Cardiac fibroblast (primary cell): ENCODE results near the gene SHISAL2A.

Experiments used
- DNase-seq, 2 donors: peaks; one replicate each; pipeline versions ENCODE4 v3.0.0 to v3.0.0-alpha.2; 2010; ENCODE audit warnings: low read depth in 2 of 2
- H3K4me3 ChIP-seq, 2 donors: replicated peaks in 1 of 2; 1 replicate in 1 of 2; 2 replicates in 1 of 2; pipeline ENCODE4 v1.5.1; 2011; ENCODE audit warnings: low read depth in 2 of 2, low read length in 2 of 2, mild to moderate bottlenecking in 2 of 2, moderate library complexity in 1 of 2
- TF ChIP-seq, protein P1 (sequence below): IDR thresholded peaks from one replicate; pipeline ENCODE4 v1.5.1; 2011; ENCODE audit warnings: low read depth, mild to moderate bottlenecking, low read length, inconsistent platforms

Gene SHISAL2A

DNA sequence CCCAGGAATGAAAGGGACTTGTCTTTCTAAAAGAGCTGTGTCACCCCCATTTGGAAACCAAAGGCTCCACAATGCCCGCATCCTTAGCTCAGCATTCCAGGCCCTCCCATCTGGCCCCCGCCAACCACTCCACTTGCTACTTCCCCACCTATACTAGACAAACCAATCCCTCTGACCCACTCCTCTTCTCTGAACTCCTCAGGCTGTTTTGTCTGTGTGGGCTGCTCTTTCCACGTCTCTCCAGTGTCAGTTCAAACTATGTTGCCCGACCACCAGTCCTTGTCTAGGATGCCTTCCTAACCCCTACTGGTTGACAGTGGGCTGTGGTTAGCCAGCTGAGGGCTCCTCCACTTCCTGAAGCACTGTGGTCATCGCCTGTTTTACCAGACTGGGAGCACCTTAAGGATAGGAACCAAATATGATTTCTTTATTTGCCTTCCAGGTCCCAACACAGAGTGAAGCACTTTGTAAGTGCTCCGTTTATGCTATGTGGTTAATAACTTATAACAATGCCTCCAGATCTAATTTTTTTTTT is 73.2 kb downstream of the SHISAL2A start:
- H3K4me3 ChIP-seq: no peak overlapping the region
- TF ChIP-seq, protein P1, sequence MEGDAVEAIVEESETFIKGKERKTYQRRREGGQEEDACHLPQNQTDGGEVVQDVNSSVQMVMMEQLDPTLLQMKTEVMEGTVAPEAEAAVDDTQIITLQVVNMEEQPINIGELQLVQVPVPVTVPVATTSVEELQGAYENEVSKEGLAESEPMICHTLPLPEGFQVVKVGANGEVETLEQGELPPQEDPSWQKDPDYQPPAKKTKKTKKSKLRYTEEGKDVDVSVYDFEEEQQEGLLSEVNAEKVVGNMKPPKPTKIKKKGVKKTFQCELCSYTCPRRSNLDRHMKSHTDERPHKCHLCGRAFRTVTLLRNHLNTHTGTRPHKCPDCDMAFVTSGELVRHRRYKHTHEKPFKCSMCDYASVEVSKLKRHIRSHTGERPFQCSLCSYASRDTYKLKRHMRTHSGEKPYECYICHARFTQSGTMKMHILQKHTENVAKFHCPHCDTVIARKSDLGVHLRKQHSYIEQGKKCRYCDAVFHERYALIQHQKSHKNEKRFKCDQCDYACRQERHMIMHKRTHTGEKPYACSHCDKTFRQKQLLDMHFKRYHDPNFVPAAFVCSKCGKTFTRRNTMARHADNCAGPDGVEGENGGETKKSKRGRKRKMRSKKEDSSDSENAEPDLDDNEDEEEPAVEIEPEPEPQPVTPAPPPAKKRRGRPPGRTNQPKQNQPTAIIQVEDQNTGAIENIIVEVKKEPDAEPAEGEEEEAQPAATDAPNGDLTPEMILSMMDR: no peak
- no peak for DNase-seq
